ENCODE data around the gene HNRNPA1L2.

DNA sequence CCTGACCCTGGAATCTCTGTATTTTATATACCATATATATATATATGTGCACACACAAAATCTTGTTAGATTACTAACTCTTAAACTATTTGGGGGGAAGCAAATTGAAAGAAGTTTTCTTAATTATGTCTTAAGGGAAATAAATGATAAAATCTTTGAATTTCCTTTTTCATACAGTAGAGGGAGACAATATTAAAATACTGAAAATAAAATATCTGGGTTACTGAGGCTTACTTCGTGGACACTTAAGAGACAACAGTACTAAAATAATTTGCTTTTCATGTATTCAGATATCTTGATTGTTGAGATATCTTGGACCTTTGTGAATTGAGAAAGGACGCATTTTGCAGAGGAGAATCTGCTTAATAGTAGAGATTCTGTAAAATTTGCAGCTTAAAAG lies 27.4 kb downstream of the HNRNPA1L2 start:
- TF ChIP-seq, protein P1, sequence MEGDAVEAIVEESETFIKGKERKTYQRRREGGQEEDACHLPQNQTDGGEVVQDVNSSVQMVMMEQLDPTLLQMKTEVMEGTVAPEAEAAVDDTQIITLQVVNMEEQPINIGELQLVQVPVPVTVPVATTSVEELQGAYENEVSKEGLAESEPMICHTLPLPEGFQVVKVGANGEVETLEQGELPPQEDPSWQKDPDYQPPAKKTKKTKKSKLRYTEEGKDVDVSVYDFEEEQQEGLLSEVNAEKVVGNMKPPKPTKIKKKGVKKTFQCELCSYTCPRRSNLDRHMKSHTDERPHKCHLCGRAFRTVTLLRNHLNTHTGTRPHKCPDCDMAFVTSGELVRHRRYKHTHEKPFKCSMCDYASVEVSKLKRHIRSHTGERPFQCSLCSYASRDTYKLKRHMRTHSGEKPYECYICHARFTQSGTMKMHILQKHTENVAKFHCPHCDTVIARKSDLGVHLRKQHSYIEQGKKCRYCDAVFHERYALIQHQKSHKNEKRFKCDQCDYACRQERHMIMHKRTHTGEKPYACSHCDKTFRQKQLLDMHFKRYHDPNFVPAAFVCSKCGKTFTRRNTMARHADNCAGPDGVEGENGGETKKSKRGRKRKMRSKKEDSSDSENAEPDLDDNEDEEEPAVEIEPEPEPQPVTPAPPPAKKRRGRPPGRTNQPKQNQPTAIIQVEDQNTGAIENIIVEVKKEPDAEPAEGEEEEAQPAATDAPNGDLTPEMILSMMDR (conservative IDR thresholded peaks at IDR 0.05), result peak; percentile 34
- no peak for TF ChIP-seq ZFX (IDR thresholded peaks at IDR 0.05)

Measured in C4-2B (cell line).